ENCODE results near the gene SPATA25.

Gene SPATA25

GRCh38 chr20:45913116-45913515, 25.7 kb upstream of the SPATA25 start:
- Histone ChIP-seq H4K91ac (ENCODE audit: low read depth, low read length, poor library complexity) (no peak overlapping the region), H3K79me1 (ENCODE audit: low read depth, low read length) (no peaks in the 10 kb centered on the region), H2BK15ac (ENCODE audit: low read length) (no peak overlapping the region), H4K8ac (ENCODE audit: low read depth, low read length) (no peak overlapping the region), H2BK120ac (ENCODE audit: low read depth, low read length) (no peak overlapping the region), H3K4me2 (ENCODE audit: insufficient read depth, low read length, poor library complexity, severe bottlenecking) (no peak overlapping the region), H3K9me3 (replicated peaks in 1 of 2; ENCODE audit: control insufficient read depth in 2 of 2, insufficient read depth in 1 of 2, low read depth in 1 of 2, low read length in 2 of 2) (no peaks in the 10 kb centered on the region), H2BK5ac (ENCODE audit: low read length) (no peak overlapping the region), H2BK12ac (ENCODE audit: low read length) (no peak overlapping the region), H2AFZ (ENCODE audit: low read length) (no peak overlapping the region), H3K4me3 (ENCODE audit: low read length in 2 of 2) (no peak overlapping the region), H3K23ac (ENCODE audit: low read depth, low read length, poor library complexity) (no peak overlapping the region), H3K27me3 (ENCODE audit: control insufficient read depth in 3 of 3, insufficient read depth in 3 of 3, low read depth in 1 of 3, low read length in 3 of 3) (no peaks in the 10 kb centered on the region), H3K36me3 (replicated peaks in 1 of 2; ENCODE audit: control insufficient read depth in 2 of 2, insufficient read depth in 2 of 2, low read length in 2 of 2) (peaks cover 10 to 21% of the 10 kb centered on the region in 2 donors), H3K4me1 (ENCODE audit: control insufficient read depth in 2 of 2, insufficient read depth in 1 of 2, low read depth in 1 of 2, low read length in 2 of 2) (peaks cover 6 to 12% of the 10 kb centered on the region in 2 donors), H3K14ac (ENCODE audit: low read length) (no peak overlapping the region), H2AK5ac (ENCODE audit: low read depth, low read length) (no peak overlapping the region), H3K18ac (ENCODE audit: low read length) (no peak overlapping the region), H3K4ac (ENCODE audit: low read length) (no peak overlapping the region), H3K27ac (replicated peaks; ENCODE audit: low read length) (no peak overlapping the region), H3K9ac (ENCODE audit: low read depth, low read length, poor library complexity) (no peak overlapping the region)
- no peak for DNase-seq (ENCODE audit: low spot score)
- WGBS, 2 donors (ENCODE audit: extremely low coverage in 2 of 2, insufficient read length in 2 of 2, insufficient replicate concordance in 1 of 2) = no CpG with 5 or more reads among the region's 5 CpGs

- peak overlapping the region; percentile 54 to 68 for H3K4me3 ChIP-seq (ENCODE audit: low read length in 2 of 2)
- no CpG with 5 or more reads among the region's 4 CpGs for WGBS, 2 donors (ENCODE audit: extremely low coverage in 2 of 2, insufficient read length in 2 of 2, insufficient replicate concordance in 1 of 2)
- H3K9me3 ChIP-seq (replicated peaks in 1 of 2; ENCODE audit: control insufficient read depth in 2 of 2, insufficient read depth in 1 of 2, low read depth in 1 of 2, low read length in 2 of 2) = no peaks in the 10 kb centered on the region
These were observed 24.9 kb upstream of the SPATA25 start for GRCh38 chr20:45912344-45912682.

GRCh38 chr20:45911486-45912343, 24.3 kb upstream of the SPATA25 start, which contains the start of gene PLTP:
PLTP (minus strand) TSS chr20:45912155; CDS start chr20:45911452, 703 bp downstream.
- Histone ChIP-seq H3K36me3 (replicated peaks in 1 of 2; ENCODE audit: control insufficient read depth in 2 of 2, insufficient read depth in 2 of 2, low read length in 2 of 2) (peaks cover 19 to 35% of the 10 kb centered on the region in 2 donors), H4K91ac (ENCODE audit: low read depth, low read length, poor library complexity) (no peak within 1 kb of the TSS), H2BK120ac (ENCODE audit: low read depth, low read length) (peak within 1 kb of the TSS; percentile 35), H2BK15ac (ENCODE audit: low read length) (peak within 1 kb of the TSS; percentile 62), H3K4me2 (ENCODE audit: insufficient read depth, low read length, poor library complexity, severe bottlenecking) (peak within 1 kb of the TSS; percentile 90), H3K23ac (ENCODE audit: low read depth, low read length, poor library complexity) (peak within 1 kb of the TSS; percentile 98), H2AK5ac (ENCODE audit: low read depth, low read length) (peak within 1 kb of the TSS; percentile 97), H3K18ac (ENCODE audit: low read length) (peak within 1 kb of the TSS; percentile 86), H2AFZ (ENCODE audit: low read length) (peak within 1 kb of the TSS; percentile 92), H3K79me1 (ENCODE audit: low read depth, low read length) (no peaks in the 10 kb centered on the region), H3K27ac (replicated peaks; ENCODE audit: low read length) (peak within 1 kb of the TSS; percentile 94), H2BK5ac (ENCODE audit: low read length) (peak within 1 kb of the TSS; percentile 88), H3K9ac (ENCODE audit: low read depth, low read length, poor library complexity) (peak within 1 kb of the TSS; percentile 96), H3K14ac (ENCODE audit: low read length) (peak within 1 kb of the TSS; percentile 98), H4K8ac (ENCODE audit: low read depth, low read length) (peak within 1 kb of the TSS; percentile 56), H3K9me3 (replicated peaks in 1 of 2; ENCODE audit: control insufficient read depth in 2 of 2, insufficient read depth in 1 of 2, low read depth in 1 of 2, low read length in 2 of 2) (no peaks in the 10 kb centered on the region), H3K27me3 (ENCODE audit: control insufficient read depth in 3 of 3, insufficient read depth in 3 of 3, low read depth in 1 of 3, low read length in 3 of 3) (no peaks in the 10 kb centered on the region), H3K4me1 (ENCODE audit: control insufficient read depth in 2 of 2, insufficient read depth in 1 of 2, low read depth in 1 of 2, low read length in 2 of 2) (peaks cover 6 to 12% of the 10 kb centered on the region in 2 donors), H3K4ac (ENCODE audit: low read length) (no peak within 1 kb of the TSS), H3K4me3 (ENCODE audit: low read length in 2 of 2) (peak within 1 kb of the TSS; percentile 54 to 85), H2BK12ac (ENCODE audit: low read length) (peak within 1 kb of the TSS; percentile 14)
- WGBS, 2 donors (ENCODE audit: extremely low coverage in 2 of 2, insufficient read length in 2 of 2, insufficient replicate concordance in 1 of 2) = no CpG with 5 or more reads among the region's 58 CpGs
- DNase-seq (ENCODE audit: low spot score) = peak; percentile 78

More at GRCh38 chr20:45912344-45912682, 24.9 kb upstream of the SPATA25 start:
- Histone ChIP-seq H3K27me3 (ENCODE audit: control insufficient read depth in 3 of 3, insufficient read depth in 3 of 3, low read depth in 1 of 3, low read length in 3 of 3) (no peaks in the 10 kb centered on the region), H3K36me3 (replicated peaks in 1 of 2; ENCODE audit: control insufficient read depth in 2 of 2, insufficient read depth in 2 of 2, low read length in 2 of 2) (peaks cover 18 to 29% of the 10 kb centered on the region in 2 donors), H3K4me1 (ENCODE audit: control insufficient read depth in 2 of 2, insufficient read depth in 1 of 2, low read depth in 1 of 2, low read length in 2 of 2) (peaks cover 6 to 12% of the 10 kb centered on the region in 2 donors), H3K4ac (ENCODE audit: low read length) (no peak overlapping the region), H2BK15ac (ENCODE audit: low read length) (peak overlapping the region; percentile 20), H3K9ac (ENCODE audit: low read depth, low read length, poor library complexity) (no peak overlapping the region), H4K8ac (ENCODE audit: low read depth, low read length) (no peak overlapping the region), H4K91ac (ENCODE audit: low read depth, low read length, poor library complexity) (no peak overlapping the region), H3K27ac (replicated peaks; ENCODE audit: low read length) (no peak overlapping the region), H2AK5ac (ENCODE audit: low read depth, low read length) (no peak overlapping the region), H2AFZ (ENCODE audit: low read length) (peak overlapping the region; percentile 92), H3K14ac (ENCODE audit: low read length) (no peak overlapping the region), H2BK12ac (ENCODE audit: low read length) (no peak overlapping the region), H2BK120ac (ENCODE audit: low read depth, low read length) (no peak overlapping the region), H3K18ac (ENCODE audit: low read length) (peak overlapping the region; percentile 84), H3K79me1 (ENCODE audit: low read depth, low read length) (no peaks in the 10 kb centered on the region), H3K23ac (ENCODE audit: low read depth, low read length, poor library complexity) (no peak overlapping the region), H2BK5ac (ENCODE audit: low read length) (no peak overlapping the region), H3K4me2 (ENCODE audit: insufficient read depth, low read length, poor library complexity, severe bottlenecking) (peak overlapping the region; percentile 90)
- no peak for DNase-seq (ENCODE audit: low spot score)

All from neuronal stem cell (in vitro differentiated cells).